Measurements from ENCODE around the gene DAAM1. TPM values are rescaled to one million over a fixed set of nuclear protein-coding genes. Genes with fewer than 3 reads are reported as not detected.
A peak's percentile ranks its signal among the peaks of the same experiment; 100 is the strongest.

The DAAM1 gene
- polyA plus RNA-seq, 3 donors, result 3.2 to 6.3 (median 4.4) TPM

- peaks cover 0 to 4% of the 10 kb centered on the region in 2 donors for H3K36me3 Mint-ChIP-seq
- H3K4me3 Mint-ChIP-seq, result no peak overlapping the region
- DNase-seq, result no peak
- peak overlapping the region in 4 of 7 donors; percentile 3 to 79 (median 50) for H3K27ac Mint-ChIP-seq
- Histone ChIP-seq H3K4me1 (ENCODE audit: control insufficient read depth in 1 of 2, insufficient read depth in 2 of 2, low read length in 2 of 2) (peaks cover 28 to 31% of the 10 kb centered on the region in 2 donors), H3K36me3 (replicated peaks in 1 of 2; ENCODE audit: control insufficient read depth in 1 of 2, insufficient read depth in 2 of 2, low read length in 2 of 2) (no peaks in the 10 kb centered on the region), H3K4me3 (replicated peaks in 1 of 3; ENCODE audit: low read depth in 2 of 3, low read length in 3 of 3) (no peak overlapping the region), H3K79me2 (ENCODE audit: insufficient read depth, low read length) (peaks cover 2% of the 10 kb centered on the region), H3K9ac (ENCODE audit: insufficient read depth, low read length, poor library complexity, severe bottlenecking) (no peak overlapping the region), H3K27me3 (ENCODE audit: control insufficient read depth in 2 of 2, insufficient read depth in 2 of 2, low read length in 2 of 2) (no peaks in the 10 kb centered on the region), H4K20me1 (ENCODE audit: insufficient read depth, low read length) (no peaks in the 10 kb centered on the region), H3K9me3 (replicated peaks in 1 of 2; ENCODE audit: control insufficient read depth in 1 of 2, insufficient read depth in 1 of 2, low read length in 2 of 2) (no peaks in the 10 kb centered on the region), H2AFZ (ENCODE audit: insufficient read depth, low read depth, low read length, poor library complexity, severe bottlenecking) (no peak overlapping the region), H3K27ac (ENCODE audit: low read depth in 1 of 2, low read length in 2 of 2) (peak overlapping the region; percentile 23 to 68), H3K4me2 (replicated peaks; ENCODE audit: extremely low read depth, low read length, poor library complexity, severe bottlenecking) (no peak overlapping the region)
- no peaks in the 10 kb centered on the region for H3K27me3 Mint-ChIP-seq (ENCODE audit: low read depth in 3 of 3)
- TF ChIP-seq CTCF (IDR thresholded peaks at IDR 0.05), result no peak
- H3K9me3 Mint-ChIP-seq, result peaks cover 0 to 2% (median 0%) of the 10 kb centered on the region in 7 donors
- intact Hi-C loops (cut with micrococcal nuclease), result no loop called here
- peaks cover 37% of the 10 kb centered on the region for H3K4me1 Mint-ChIP-seq
Measured at GRCh38 chr14:59253527-59253926, 65.1 kb downstream of the DAAM1 start.

GRCh38 chr14:59254146-59254910 is 65.9 kb downstream of the DAAM1 start:
- H3K27ac Mint-ChIP-seq, result peak overlapping the region in 3 of 7 donors; percentile 10 to 53 (median 43)
- H3K4me3 Mint-ChIP-seq, result no peak overlapping the region
- no peak for DNase-seq
- Histone ChIP-seq H3K4me1 (ENCODE audit: control insufficient read depth in 1 of 2, insufficient read depth in 2 of 2, low read length in 2 of 2) (peaks cover 28 to 31% of the 10 kb centered on the region in 2 donors), H3K79me2 (ENCODE audit: insufficient read depth, low read length) (no peaks in the 10 kb centered on the region), H3K4me2 (replicated peaks; ENCODE audit: extremely low read depth, low read length, poor library complexity, severe bottlenecking) (peak overlapping the region; percentile 22), H3K9me3 (replicated peaks in 1 of 2; ENCODE audit: control insufficient read depth in 1 of 2, insufficient read depth in 1 of 2, low read length in 2 of 2) (no peaks in the 10 kb centered on the region), H3K27me3 (ENCODE audit: control insufficient read depth in 2 of 2, insufficient read depth in 2 of 2, low read length in 2 of 2) (no peaks in the 10 kb centered on the region), H2AFZ (ENCODE audit: insufficient read depth, low read depth, low read length, poor library complexity, severe bottlenecking) (peak overlapping the region; percentile 4), H3K36me3 (replicated peaks in 1 of 2; ENCODE audit: control insufficient read depth in 1 of 2, insufficient read depth in 2 of 2, low read length in 2 of 2) (no peaks in the 10 kb centered on the region), H3K27ac (ENCODE audit: low read depth in 1 of 2, low read length in 2 of 2) (peak overlapping the region in 1 of 2 donors; percentile 44), H3K9ac (ENCODE audit: insufficient read depth, low read length, poor library complexity, severe bottlenecking) (no peak overlapping the region), H4K20me1 (ENCODE audit: insufficient read depth, low read length) (no peaks in the 10 kb centered on the region), H3K4me3 (replicated peaks in 1 of 3; ENCODE audit: low read depth in 2 of 3, low read length in 3 of 3) (peak overlapping the region in 1 of 3 experiments; percentile 11)
- H3K9me3 Mint-ChIP-seq, result peaks cover 0 to 2% (median 0%) of the 10 kb centered on the region in 7 donors
- peaks cover 0 to 4% of the 10 kb centered on the region in 2 donors for H3K36me3 Mint-ChIP-seq
- H3K4me1 Mint-ChIP-seq, result peaks cover 38% of the 10 kb centered on the region
- no peaks in the 10 kb centered on the region for H3K27me3 Mint-ChIP-seq (ENCODE audit: low read depth in 3 of 3)
- no peak for TF ChIP-seq CTCF (IDR thresholded peaks at IDR 0.05)
- intact Hi-C loops (cut with micrococcal nuclease), result no loop called here
- whole genome bisulfite sequencing (ENCODE audit: insufficient coverage), result 70% methylated on average over 2 of the region's 7 CpGs
